HG02678 (cell line): Measurements from ENCODE around the gene CYB5B.

Experiments
- ATAC-seq: cut with Tn5 transposase; IDR thresholded peaks from one replicate; pipeline ENCODE4 v1.9.1; 2021; ENCODE audit warnings: mild to moderate bottlenecking, moderate library complexity; ENCODE audit not compliant: unreplicated experiment

The CYB5B gene

GRCh38 chr16:69513180-69513966, 89.0 kb downstream of the CYB5B start:
- ATAC-seq = no peak

GRCh38 chr16:69514356-69514755, 89.9 kb downstream of the CYB5B start:
- no peak for ATAC-seq
